Stimulated activated CD4-positive, alpha-beta T cell treated with anti-CD3 and anti-CD28 coated beads, Interleukin-2, amount 100 ng/mL, for 4 hours (primary cell): ENCODE results near the gene ADGRF3.
"Not testable (repeated sequence)": the region's sequence is repeated elsewhere in the genome, so short reads cannot be mapped to it uniquely, and the experiment has no call there.

Source experiments
- DNase-seq: peaks from one replicate; pipeline ENCODE4 v3.0.0-alpha.2; 2020; ENCODE audit warnings: low read depth

ADGRF3 gene

DNA sequence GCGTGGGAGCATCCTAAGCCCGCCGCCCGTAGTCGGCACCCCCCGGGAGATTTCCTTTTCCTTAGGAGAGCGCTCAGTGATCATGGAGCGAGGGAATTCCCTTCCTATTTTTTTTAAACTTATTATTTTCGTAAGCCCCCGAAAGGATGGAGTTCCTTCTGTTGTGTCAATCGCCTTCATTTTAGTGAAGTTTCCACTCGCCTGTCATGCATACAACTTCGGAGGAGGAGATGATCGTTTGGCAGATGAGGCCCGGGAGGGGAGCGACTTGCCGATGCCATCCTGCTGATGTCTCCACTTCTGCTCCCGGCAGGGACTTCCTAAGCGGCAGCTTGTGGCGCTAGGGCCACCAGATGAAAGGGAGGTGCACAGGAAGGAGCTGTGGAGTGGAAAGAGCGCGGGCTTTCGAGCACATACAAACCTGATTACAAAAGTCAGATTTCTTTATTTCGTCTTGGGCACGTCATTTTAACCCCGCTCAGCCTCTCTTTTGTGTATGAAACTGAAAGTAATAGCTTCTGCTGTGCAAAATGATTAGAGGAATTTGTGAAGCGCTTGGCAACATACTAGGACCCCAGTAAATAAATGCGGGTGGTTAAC lies at the start of gene ADGRF3:
TSS of gene ADGRF3 (minus strand) at position 336 of the 600 bp plus-strand sequence. CDS start 555 bp downstream, outside the sequence.
- peak; percentile 36 for DNase-seq

GRCh38 chr2:26395394-26395793 lies 48.8 kb upstream of the ADGRF3 start:
- no peak for DNase-seq

DNA sequence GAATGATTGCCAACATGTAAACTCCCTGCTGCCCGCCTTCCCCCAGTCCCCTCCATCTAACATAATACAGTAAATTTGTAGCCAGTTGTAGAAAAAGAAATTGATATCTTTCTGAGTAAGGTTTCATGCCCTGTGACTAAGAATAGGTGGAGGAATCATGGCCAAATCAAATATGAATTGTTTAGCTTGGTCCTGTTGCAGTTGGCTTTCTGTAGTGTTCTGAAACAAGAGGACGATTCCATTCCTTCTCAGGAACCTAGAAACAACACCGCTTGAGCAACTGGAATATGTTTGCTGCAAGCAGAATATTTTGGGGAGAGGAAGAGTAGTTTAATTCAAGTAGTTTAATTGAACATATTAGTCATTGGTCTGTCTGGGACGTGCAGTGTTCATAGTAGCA lies 48.1 kb upstream of the ADGRF3 start:
- DNase-seq, result no peak

GRCh38 chr2:26387189-26387588 lies 40.6 kb upstream of the ADGRF3 start:
- no peak for DNase-seq

DNA sequence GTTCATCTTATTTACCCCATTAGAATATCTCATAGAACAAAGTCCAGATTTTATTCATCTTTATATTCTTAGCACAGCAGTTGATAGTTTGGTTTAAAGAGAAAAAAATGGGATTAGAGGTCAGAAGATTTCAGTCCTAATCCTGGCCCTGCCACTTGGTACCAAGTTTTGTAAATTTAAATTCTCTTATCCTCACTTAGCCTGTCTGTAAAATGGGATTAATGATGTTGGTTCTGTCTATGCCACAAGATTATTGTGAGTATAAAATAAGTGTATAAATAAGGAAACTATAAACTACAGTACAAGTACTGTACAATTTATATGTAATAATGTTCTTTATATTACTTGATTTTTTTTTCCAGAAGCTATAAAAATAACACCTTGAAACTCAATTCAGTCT lies 38.0 kb upstream of the ADGRF3 start:
- DNase-seq, result no peak

GRCh38 chr2:26384183-26384582 lies 37.6 kb upstream of the ADGRF3 start:
- DNase-seq, result no peak

DNA sequence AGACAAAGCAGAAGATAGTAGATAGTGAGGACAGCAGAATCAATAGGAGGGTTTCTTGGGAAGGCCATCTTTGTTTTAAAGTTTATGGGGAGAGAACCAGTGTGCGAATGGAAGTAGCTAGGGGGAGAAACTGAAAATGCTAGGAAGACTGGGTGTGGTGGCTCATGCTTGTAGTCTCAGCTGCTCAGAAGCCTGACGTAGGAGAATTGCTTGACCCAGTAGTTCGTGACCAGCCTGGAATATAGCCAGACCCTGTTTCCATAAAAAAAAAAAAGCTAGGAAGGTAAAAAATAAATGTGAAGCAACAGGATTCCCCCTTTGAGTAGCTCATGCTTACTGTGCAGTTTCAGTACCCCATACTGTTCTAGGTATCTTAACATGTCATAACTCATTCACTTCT lies 36.0 kb upstream of the ADGRF3 start:
- DNase-seq, result no peak

DNA sequence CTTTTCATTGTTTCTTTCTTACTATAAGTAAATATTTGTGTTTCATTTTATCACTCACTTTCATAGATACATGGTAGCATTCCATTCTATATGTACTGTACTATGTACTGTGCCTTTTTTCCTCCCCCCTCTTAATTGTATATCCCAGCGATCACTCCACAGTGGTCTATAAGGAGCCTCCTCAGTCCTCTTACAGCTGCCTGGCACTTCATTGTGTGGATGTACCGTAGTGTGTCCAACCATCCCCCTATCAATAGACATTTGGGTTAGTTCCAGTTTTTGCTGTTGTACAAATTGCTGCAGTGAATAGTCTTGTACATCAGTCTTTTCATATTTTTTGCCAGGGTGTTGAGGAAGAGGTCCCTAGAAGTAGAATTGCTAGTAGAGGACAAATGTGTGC lies 33.7 kb upstream of the ADGRF3 start:
- DNase-seq, result no peak

- DNase-seq, result no peak
Measured at GRCh38 chr2:26376799-26377198, 30.2 kb upstream of the ADGRF3 start.

DNA sequence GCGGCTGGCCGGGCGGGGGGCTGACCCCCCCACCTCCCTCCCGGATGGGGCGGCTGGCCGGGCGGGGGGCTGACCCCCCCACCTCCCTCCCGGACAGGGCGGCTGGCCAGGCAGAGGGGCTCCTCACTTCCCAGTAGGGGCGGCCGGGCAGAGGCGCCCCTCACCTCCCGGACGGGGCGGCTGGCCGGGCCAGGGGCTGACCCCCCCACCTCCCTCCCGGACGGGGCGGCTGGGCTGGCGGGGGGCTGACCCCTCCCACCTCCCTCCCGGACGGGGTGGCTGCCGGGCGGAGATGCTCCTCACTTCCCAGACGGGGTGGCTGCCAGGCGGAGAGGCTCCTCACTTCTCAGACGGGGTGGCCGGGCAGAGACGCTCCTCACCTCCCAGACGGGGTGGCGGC lies 24.3 kb upstream of the ADGRF3 start:
- DNase-seq, result not testable (repeated sequence)

GRCh38 chr2:26369664-26370063 lies 23.1 kb upstream of the ADGRF3 start:
- DNase-seq, result not testable (repeated sequence)

DNA sequence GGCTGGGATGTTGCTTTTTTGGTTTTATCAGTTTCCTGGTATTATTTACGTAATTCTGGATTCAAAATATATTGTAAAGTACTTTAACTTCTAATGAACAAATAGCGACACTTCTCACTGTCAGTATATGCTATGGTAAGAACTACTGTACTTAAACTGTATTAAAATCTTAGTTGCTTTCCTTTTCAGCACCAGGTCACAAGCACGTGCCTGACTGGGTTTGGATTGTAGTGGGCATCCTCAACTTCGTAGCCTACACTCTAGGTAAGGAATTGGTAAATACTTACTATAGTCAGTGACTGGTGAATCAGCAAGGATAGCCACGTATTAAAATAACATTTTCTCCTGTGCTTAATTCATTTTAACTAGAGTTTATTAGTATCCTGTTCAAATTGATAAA lies 20.4 kb upstream of the ADGRF3 start:
- DNase-seq, result no peak

- no peak for DNase-seq
Measured at GRCh38 chr2:26364669-26365068, 18.1 kb upstream of the ADGRF3 start.

- DNase-seq, result no peak
Measured at GRCh38 chr2:26363958-26364357, 17.4 kb upstream of the ADGRF3 start.

- DNase-seq, result no peak
Measured at GRCh38 chr2:26363323-26363722, 16.7 kb upstream of the ADGRF3 start.

DNA sequence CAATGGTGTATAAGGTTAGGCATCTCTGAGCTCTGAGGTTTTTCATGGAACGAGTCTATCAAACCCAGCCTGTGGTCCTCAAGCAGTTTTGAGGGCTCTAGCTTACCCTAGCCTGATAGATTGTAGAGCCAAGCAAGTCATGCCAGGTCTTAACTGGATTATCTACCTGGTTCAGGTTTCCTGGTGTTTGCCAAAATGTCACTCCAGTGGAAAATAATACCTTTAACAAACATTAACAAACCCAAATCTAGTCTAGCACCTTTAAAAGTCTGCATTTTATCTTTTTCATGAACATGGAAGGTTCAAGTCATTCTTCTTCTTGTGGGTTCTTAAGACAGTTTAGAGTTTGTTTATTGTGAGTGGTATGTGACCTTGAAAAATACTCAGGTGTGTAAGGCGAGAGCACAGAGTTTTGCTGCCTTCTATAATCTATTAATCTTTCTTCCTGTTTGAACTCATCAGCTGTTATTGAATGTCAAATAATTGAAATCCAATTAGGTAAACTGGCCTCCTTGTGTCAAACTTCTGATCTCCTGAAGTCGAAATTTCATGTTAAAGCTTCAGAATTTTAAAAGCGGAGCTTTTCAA lies 13.4 kb upstream of the ADGRF3 start:
- no peak for DNase-seq

- DNase-seq, result no peak
Measured at GRCh38 chr2:26356771-26357170, 10.2 kb upstream of the ADGRF3 start.

DNA sequence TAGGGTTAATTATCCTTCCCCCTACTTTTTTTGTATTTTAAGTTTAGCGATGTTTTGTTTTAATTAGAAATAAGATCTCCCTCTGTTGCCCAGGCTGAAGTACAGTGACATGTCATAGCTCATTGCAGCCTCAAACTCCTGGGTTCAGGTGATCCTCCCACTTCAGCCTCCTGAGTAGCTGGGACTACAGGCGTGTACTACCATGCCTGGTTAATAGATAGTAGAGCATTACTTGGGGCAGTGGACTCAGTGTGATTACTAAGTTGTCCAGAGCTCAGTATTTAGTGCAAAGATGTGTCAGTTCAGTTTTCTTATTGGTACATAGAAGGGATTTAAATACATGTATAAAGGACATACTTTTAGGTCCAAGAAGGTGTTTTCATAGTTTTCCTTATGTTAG lies 9.5 kb upstream of the ADGRF3 start:
- no peak for DNase-seq

DNA sequence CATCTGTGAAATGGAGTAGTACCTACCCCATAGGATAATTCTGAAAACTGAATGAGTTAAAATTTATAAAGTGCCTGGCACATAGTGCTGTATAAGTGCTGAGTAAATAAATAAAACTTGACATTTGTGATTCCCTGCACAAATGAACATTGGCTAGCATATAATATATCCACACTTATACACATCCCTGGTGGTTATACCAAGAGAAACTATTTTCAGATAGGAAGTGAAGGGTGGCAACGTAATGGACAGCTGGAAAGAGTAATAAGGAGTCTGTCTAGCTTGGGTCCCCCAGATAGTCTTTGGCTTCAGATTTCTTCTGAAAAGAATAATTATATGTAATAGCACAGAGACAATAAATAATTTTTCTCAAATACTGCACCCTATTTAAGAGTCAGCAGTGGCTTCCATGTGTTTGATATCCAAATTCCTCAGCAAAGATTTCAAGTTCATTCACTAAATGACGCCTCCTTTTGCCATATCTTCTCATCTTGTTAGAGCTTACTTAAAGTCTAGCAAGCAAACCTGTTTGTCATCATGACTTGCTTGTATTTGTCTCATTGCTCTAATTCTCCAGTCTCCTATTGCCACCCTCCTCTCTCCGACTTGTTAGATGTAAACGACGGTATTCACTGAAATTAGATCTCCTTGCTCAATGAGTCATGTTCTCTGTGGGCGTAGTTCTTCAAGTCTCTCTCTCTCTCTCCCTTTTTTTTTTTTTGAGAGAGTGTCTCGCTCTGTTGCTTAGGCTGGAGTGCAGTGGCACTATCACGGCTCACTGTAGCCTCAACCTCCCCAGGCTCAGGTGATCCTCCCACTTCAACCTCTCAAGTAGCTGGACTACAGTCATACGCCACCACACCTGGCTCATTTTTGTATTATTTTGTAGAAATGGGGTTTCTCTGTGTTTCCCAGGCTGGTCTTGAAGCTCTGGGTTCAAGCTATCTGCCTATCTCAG lies 8.7 kb upstream of the ADGRF3 start:
- peak; percentile 22 for DNase-seq

- DNase-seq, result not testable (repeated sequence)
Measured at GRCh38 chr2:26354469-26354868, 7.9 kb upstream of the ADGRF3 start.

DNA sequence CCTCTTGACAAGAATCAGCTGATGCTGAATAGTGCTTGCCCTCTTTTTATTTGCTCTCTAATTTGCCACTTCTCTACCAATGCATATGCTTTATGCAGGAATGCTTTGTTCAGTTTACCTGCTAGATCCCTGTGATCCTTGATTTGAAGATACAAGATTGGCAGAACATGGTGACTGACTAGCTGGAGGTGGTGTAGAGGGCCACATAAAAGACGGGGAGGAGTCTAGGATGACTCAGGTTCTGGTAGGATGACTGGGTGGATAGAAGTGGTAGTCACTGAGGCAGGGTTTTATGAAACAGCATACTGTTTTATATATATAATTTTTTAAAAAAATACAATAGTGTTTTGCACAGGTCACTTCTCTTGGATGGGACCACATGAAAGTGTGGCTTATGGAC lies 6.3 kb upstream of the ADGRF3 start:
- peak; percentile 37 for DNase-seq

GRCh38 chr2:26351375-26352090 lies 4.9 kb upstream of the ADGRF3 start:
- no peak for DNase-seq
